PC-3 (cell line): ENCODE results near the gene ASCC3.

ENCODE experiments used
- EZH2 ChIP-seq: fragments of 300-600 bp; sonication (generic); IDR thresholded peaks from one replicate; pipeline ENCODE4 v1.6.1; 2017; ENCODE audit warnings: antibody characterized with exemption, mild to moderate bottlenecking, low read length; ENCODE audit not compliant: unreplicated experiment
- TF ChIP-seq, protein P1 (sequence below): fragments of 300-600 bp; sonication (generic); conservative IDR thresholded peaks from 2 replicates; pipeline ENCODE4 v1.5.1; 2017; ENCODE audit warnings: antibody characterized with exemption, low read depth, mild to moderate bottlenecking, low read length

DNA sequence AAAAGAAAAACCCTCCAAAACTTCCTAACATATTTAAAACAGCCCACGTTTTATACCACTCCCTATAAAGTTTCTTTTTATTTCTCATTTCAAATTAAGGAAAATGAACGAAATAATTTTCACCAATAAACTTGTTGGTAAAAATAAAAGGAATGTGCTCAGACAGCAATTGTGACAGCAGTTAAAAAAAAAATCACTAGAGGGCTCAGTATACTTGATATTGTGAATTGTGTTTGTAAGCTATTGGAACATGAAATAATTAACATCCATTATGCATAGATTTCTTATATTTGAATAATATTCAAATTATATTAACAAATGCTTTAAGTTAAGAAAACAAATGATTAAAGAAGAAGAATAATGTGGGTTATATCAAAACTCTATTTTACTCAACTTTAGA is 105.5 kb downstream of the ASCC3 start:
- TF ChIP-seq, protein P1, sequence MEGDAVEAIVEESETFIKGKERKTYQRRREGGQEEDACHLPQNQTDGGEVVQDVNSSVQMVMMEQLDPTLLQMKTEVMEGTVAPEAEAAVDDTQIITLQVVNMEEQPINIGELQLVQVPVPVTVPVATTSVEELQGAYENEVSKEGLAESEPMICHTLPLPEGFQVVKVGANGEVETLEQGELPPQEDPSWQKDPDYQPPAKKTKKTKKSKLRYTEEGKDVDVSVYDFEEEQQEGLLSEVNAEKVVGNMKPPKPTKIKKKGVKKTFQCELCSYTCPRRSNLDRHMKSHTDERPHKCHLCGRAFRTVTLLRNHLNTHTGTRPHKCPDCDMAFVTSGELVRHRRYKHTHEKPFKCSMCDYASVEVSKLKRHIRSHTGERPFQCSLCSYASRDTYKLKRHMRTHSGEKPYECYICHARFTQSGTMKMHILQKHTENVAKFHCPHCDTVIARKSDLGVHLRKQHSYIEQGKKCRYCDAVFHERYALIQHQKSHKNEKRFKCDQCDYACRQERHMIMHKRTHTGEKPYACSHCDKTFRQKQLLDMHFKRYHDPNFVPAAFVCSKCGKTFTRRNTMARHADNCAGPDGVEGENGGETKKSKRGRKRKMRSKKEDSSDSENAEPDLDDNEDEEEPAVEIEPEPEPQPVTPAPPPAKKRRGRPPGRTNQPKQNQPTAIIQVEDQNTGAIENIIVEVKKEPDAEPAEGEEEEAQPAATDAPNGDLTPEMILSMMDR: peak; percentile 60
- TF ChIP-seq EZH2: no peak
